H9 (cell line): ENCODE results near the gene SETD3. TPM values are rescaled to one million over a fixed set of nuclear protein-coding genes. Genes with fewer than 3 reads are reported as not detected.

Experiments
- DNase-seq: peaks from one replicate; pipeline ENCODE4 v3.0.0-alpha.2; 2017
- H2AFZ ChIP-seq: one replicate; pipeline ENCODE4 v1.6.1; 2013; ENCODE audit warnings: mild to moderate bottlenecking, low read length, control low read depth, moderate library complexity
- H2AK5ac ChIP-seq: 2 replicates; pipeline ENCODE4 v1.6.1; 2013; ENCODE audit warnings: low read length, control low read depth, mixed read lengths; ENCODE audit not compliant: insufficient read length
- H2BK120ac ChIP-seq: one replicate; pipeline ENCODE4 v1.6.1; 2013; ENCODE audit warnings: low read depth, mild to moderate bottlenecking, low read length, control low read depth, inconsistent platforms; ENCODE audit not compliant: poor library complexity, severe bottlenecking
- H2BK12ac ChIP-seq: 2 replicates; pipeline ENCODE4 v1.6.1; 2013; ENCODE audit warnings: low read length, control low read depth, mixed read lengths, low read depth; ENCODE audit not compliant: insufficient read length
- H2BK15ac ChIP-seq: 2 replicates; pipeline ENCODE4 v1.6.1; 2013; ENCODE audit warnings: low read depth, low read length, control low read depth
- H2BK20ac ChIP-seq: one replicate; pipeline ENCODE4 v1.6.1; 2013; ENCODE audit warnings: low read depth, mild to moderate bottlenecking, low read length, control low read depth, inconsistent platforms; ENCODE audit not compliant: poor library complexity, severe bottlenecking
- H2BK5ac ChIP-seq: 2 replicates; pipeline ENCODE4 v1.6.1; 2013; ENCODE audit warnings: low read length, control low read depth, mixed read lengths; ENCODE audit not compliant: insufficient read length
- H3K14ac ChIP-seq: 2 replicates; pipeline ENCODE4 v1.6.1; 2013; ENCODE audit warnings: low read length, control low read depth; ENCODE audit not compliant: insufficient read depth
- H3K18ac ChIP-seq: 2 replicates; pipeline ENCODE4 v1.6.1; 2013; ENCODE audit warnings: low read depth, mild to moderate bottlenecking, mixed read lengths, low read length, control low read depth; ENCODE audit not compliant: insufficient read length
- H3K23ac ChIP-seq: 2 replicates; pipeline ENCODE4 v1.6.1; 2013; ENCODE audit warnings: low read length, control low read depth, mixed read lengths, low read depth; ENCODE audit not compliant: insufficient read length
- H3K23me2 ChIP-seq: 2 replicates; pipeline ENCODE4 v1.6.1; 2013; ENCODE audit warnings: low read depth, mild to moderate bottlenecking, mixed read lengths, low read length, control low read depth; ENCODE audit not compliant: insufficient read length, poor library complexity, severe bottlenecking
- H3K27ac ChIP-seq: 2 replicates; pipeline ENCODE4 v1.5.1; 2013; ENCODE audit warnings: low read length, control low read depth, mixed read lengths, low read depth; ENCODE audit not compliant: insufficient read length
- H3K27me3 ChIP-seq: 2 replicates; pipeline ENCODE4 v1.6.1; 2013; ENCODE audit warnings: low read length, control low read depth, inconsistent platforms; ENCODE audit not compliant: insufficient read depth
- H3K4ac ChIP-seq: 2 replicates; pipeline ENCODE4 v1.6.1; 2013; ENCODE audit warnings: low read depth, mild to moderate bottlenecking, control low read depth, inconsistent platforms, low read length, moderate library complexity
- H3K4me1 ChIP-seq: 2 replicates; pipeline ENCODE4 v1.6.1; 2013; ENCODE audit warnings: low read length, control low read depth, inconsistent platforms; ENCODE audit not compliant: insufficient read depth
- H3K4me2 ChIP-seq: 2 replicates; pipeline ENCODE4 v1.6.1; 2013; ENCODE audit warnings: low read length, control low read depth, mixed read lengths; ENCODE audit not compliant: insufficient read length, insufficient read depth
- H3K56ac ChIP-seq: 2 replicates; pipeline ENCODE4 v1.6.1; 2013; ENCODE audit warnings: low read depth, mild to moderate bottlenecking, mixed read lengths, low read length, control low read depth; ENCODE audit not compliant: insufficient read length
- H3K79me1 ChIP-seq: 2 replicates; pipeline ENCODE4 v1.6.1; 2013; ENCODE audit warnings: low read depth, mild to moderate bottlenecking, moderate library complexity, low read length, control low read depth, inconsistent platforms; ENCODE audit not compliant: insufficient read depth, poor library complexity, severe bottlenecking
- H3K79me2 ChIP-seq: 2 replicates; pipeline ENCODE4 v1.6.1; 2013; ENCODE audit warnings: low read length, control low read depth, inconsistent platforms; ENCODE audit not compliant: insufficient read depth
- H3K9ac ChIP-seq: 2 replicates; pipeline ENCODE4 v1.6.1; 2013; ENCODE audit warnings: low read length, control low read depth, mixed read lengths; ENCODE audit not compliant: insufficient read length; ENCODE audit errors: extremely low read depth
- H3K9me3 ChIP-seq: one replicate; pipeline ENCODE4 v1.6.1; 2013; ENCODE audit warnings: low read depth, low read length, inconsistent platforms; ENCODE audit not compliant: control insufficient read depth
- H3T11ph ChIP-seq: one replicate; pipeline ENCODE4 v1.6.1; 2013; ENCODE audit warnings: mild to moderate bottlenecking, low read length, control low read depth, inconsistent platforms
- H4K20me1 ChIP-seq: one replicate; pipeline ENCODE4 v1.6.1; 2013; ENCODE audit not compliant: control insufficient read depth, insufficient read length, insufficient read depth
- H4K5ac ChIP-seq: 2 replicates; pipeline ENCODE4 v1.6.1; 2013; ENCODE audit warnings: low read depth, mild to moderate bottlenecking, mixed read lengths, low read length, control low read depth; ENCODE audit not compliant: insufficient read length
- H4K8ac ChIP-seq: replicated peaks from 2 replicates; pipeline ENCODE4 v1.6.1; 2013; ENCODE audit warnings: low read length, control low read depth, mixed read lengths, low read depth; ENCODE audit not compliant: insufficient read length
- H4K91ac ChIP-seq: 2 replicates; pipeline ENCODE4 v1.6.1; 2013; ENCODE audit warnings: low read depth, mild to moderate bottlenecking, moderate library complexity, mixed read lengths, low read length, control low read depth; ENCODE audit not compliant: insufficient read length
- H3K27ac Mint-ChIP-seq, 3 experiments: 2 replicates in 2 of 3; 3 replicates in 1 of 3; pipeline ENCODE4 v1.8.0; 2020 to 2021; ENCODE audit warnings: mixed read lengths in 3 of 3, mild to moderate bottlenecking in 1 of 3, moderate library complexity in 1 of 3
- H3K27me3 Mint-ChIP-seq: 2 replicates; pipeline ENCODE4 v1.8.0; 2021; ENCODE audit warnings: low read depth, mild to moderate bottlenecking, moderate library complexity, mixed read lengths
- H3K36me3 Mint-ChIP-seq, 3 experiments: 2 replicates in 2 of 3; 3 replicates in 1 of 3; pipeline ENCODE4 v1.8.0; 2020 to 2021; ENCODE audit warnings: low read depth in 3 of 3, mixed read lengths in 3 of 3; ENCODE audit not compliant: insufficient read depth in 1 of 3
- H3K4me1 Mint-ChIP-seq, 2 experiments: 2 replicates each; pipeline ENCODE4 v1.8.0; 2020; ENCODE audit warnings: mixed read lengths in 2 of 2
- H3K4me3 Mint-ChIP-seq, 2 experiments: 2 replicates in 1 of 2; 3 replicates in 1 of 2; pipeline ENCODE4 v1.8.0; 2020 to 2021; ENCODE audit warnings: mild to moderate bottlenecking in 2 of 2, mixed read lengths in 2 of 2, moderate library complexity in 1 of 2
- H3K9me3 Mint-ChIP-seq, 2 experiments: 2 replicates in 1 of 2; 3 replicates in 1 of 2; pipeline ENCODE4 v1.8.0; 2020; ENCODE audit warnings: mild to moderate bottlenecking in 2 of 2, mixed read lengths in 2 of 2, moderate library complexity in 1 of 2
- WGBS: extraction: QIAGEN DNeasy Blood & Tissue Kit; methylation state at CpG from one replicate; pipeline ENCODE4 v1.1.7; 2013; ENCODE audit warnings: missing lambda C conversion rate, low lambda C conversion rate, mixed read lengths; ENCODE audit not compliant: insufficient read length; ENCODE audit errors: extremely low coverage; 5-methylcytosine and 5-hydroxymethylcytosine counted together
- total RNA-seq: library from RNA; stranded (reverse); gene quantifications from 2 replicates; pipeline ENCODE4 v1.2.1, GENCODE V29; 2021
- TF ChIP-seq, protein P1 (sequence below): fragments of 200-600 bp; sonication (generic); conservative IDR thresholded peaks from 3 replicates; pipeline ENCODE4 v1.8.0; 2021; ENCODE audit warnings: antibody characterized with exemption, mild to moderate bottlenecking

The SETD3 gene
- total RNA-seq, 1 experiment from 2014 or later, result 56.7 TPM

DNA sequence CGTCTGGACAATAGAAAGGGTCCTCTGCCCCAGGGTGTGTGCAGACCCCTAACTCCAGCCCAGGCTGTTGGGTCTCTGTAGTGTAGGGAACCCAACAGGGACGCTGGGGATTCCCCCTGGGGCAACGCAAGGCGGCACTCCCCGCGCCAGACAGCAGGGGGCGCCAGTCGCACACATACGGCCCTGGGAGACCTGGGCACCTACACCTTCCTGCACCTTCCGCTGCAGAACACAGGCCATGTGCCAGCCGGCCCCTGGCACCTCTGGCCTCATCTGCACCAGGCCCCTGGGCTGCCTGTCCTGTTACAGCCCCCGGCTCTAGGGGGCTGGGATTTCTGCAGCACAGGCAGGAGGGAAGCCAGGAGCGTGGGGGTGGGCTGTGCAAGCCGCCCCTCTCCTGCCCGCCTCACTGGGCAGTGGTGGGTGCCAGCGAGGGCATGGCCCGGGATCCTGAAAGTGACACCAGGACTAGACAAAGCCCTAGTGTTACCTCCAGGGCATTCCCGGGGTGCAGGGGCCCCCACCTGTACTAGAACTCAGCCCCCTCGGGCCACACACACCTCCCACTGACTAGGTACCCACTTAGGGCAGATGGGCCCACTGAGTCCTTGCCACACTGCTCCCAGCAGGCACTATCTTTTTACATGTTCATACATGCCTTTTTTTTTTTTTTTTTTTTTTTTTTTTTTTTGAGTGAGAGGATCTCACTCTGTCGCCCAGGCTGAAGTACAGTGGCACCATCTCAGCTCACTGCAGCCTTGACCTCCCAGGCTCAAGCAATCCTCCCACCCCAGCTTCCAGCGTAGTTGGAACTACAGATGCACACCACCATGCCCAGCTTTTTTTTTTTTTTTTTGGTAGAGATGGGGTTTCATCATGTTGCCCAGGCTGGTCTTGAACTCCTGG, 38.0 kb upstream of the SETD3 start:
- no peak overlapping the region for H2BK12ac ChIP-seq
- no peak overlapping the region for H3K18ac ChIP-seq
- H3T11ph ChIP-seq, result no peak overlapping the region
- H3K56ac ChIP-seq, result no peak overlapping the region
- no CpG with 5 or more reads among the region's 21 CpGs for WGBS
- no peak overlapping the region for H4K5ac ChIP-seq
- no peak overlapping the region for H3K4me3 Mint-ChIP-seq
- H3K23ac ChIP-seq, result no peak overlapping the region
- TF ChIP-seq, protein P1, sequence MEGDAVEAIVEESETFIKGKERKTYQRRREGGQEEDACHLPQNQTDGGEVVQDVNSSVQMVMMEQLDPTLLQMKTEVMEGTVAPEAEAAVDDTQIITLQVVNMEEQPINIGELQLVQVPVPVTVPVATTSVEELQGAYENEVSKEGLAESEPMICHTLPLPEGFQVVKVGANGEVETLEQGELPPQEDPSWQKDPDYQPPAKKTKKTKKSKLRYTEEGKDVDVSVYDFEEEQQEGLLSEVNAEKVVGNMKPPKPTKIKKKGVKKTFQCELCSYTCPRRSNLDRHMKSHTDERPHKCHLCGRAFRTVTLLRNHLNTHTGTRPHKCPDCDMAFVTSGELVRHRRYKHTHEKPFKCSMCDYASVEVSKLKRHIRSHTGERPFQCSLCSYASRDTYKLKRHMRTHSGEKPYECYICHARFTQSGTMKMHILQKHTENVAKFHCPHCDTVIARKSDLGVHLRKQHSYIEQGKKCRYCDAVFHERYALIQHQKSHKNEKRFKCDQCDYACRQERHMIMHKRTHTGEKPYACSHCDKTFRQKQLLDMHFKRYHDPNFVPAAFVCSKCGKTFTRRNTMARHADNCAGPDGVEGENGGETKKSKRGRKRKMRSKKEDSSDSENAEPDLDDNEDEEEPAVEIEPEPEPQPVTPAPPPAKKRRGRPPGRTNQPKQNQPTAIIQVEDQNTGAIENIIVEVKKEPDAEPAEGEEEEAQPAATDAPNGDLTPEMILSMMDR, result peak; percentile 97
- no peaks in the 10 kb centered on the region for H3K79me2 ChIP-seq
- H3K14ac ChIP-seq, result no peak overlapping the region
- no peaks in the 10 kb centered on the region for H3K9me3 ChIP-seq
- H4K8ac ChIP-seq, result no peak overlapping the region
- no peaks in the 10 kb centered on the region for H3K27me3 ChIP-seq
- no peak overlapping the region for H2BK20ac ChIP-seq
- H2AK5ac ChIP-seq, result no peak overlapping the region
- peak; percentile 83 for DNase-seq
- peaks cover 6% of the 10 kb centered on the region; the same call in 1 of the 2 replicates for H3K4me1 ChIP-seq
- no peak overlapping the region for H2BK120ac ChIP-seq
- H3K23me2 ChIP-seq, result no peaks in the 10 kb centered on the region
- no peak overlapping the region for H3K27ac ChIP-seq
- no peak overlapping the region for H2BK5ac ChIP-seq
- no peak overlapping the region for H4K91ac ChIP-seq
- no peak overlapping the region for H2AFZ ChIP-seq
- no peak overlapping the region for H3K9ac ChIP-seq
- H3K9me3 Mint-ChIP-seq, result no peaks in the 10 kb centered on the region
- H3K36me3 Mint-ChIP-seq, result peaks cover 0 to 6% (median 0%) of the 10 kb centered on the region in 3 experiments; a peak in 4 of 7 replicates
- no peak overlapping the region for H3K4ac ChIP-seq
- no peaks in the 10 kb centered on the region for H3K27me3 Mint-ChIP-seq
- no peaks in the 10 kb centered on the region for H3K79me1 ChIP-seq
- peaks cover 21 to 28% of the 10 kb centered on the region in 2 experiments for H3K4me1 Mint-ChIP-seq
- H2BK15ac ChIP-seq, result no peak overlapping the region
- peaks cover 3% of the 10 kb centered on the region for H4K20me1 ChIP-seq
- no peak overlapping the region for H3K27ac Mint-ChIP-seq
- no peak overlapping the region for H3K4me2 ChIP-seq
